Liver (tissue), 9 donors: Measurements from ENCODE around the gene NISCH. TPM values are rescaled to one million over a fixed set of nuclear protein-coding genes. Genes with fewer than 3 reads are reported as not detected.

Experiments
- DNase-seq: peaks from one replicate; pipeline ENCODE4 v3.0.0-alpha.2; 2017; ENCODE audit warnings: low spot score
- H3K27ac ChIP-seq, 2 donors: one replicate each; pipeline ENCODE4 v1.7.0; 2013; ENCODE audit warnings: inconsistent platforms in 2 of 2, low read length in 2 of 2, control low read depth in 1 of 2, low read depth in 1 of 2, mild to moderate bottlenecking in 1 of 2
- H3K27me3 ChIP-seq, 4 donors: one replicate each; pipeline versions ENCODE4 v1.6.1 to v1.7.0; 2013; ENCODE audit warnings: low read length in 3 of 4, inconsistent platforms in 1 of 4, mild to moderate bottlenecking in 1 of 4, moderate library complexity in 1 of 4; ENCODE audit not compliant: control insufficient read depth in 4 of 4, insufficient read depth in 4 of 4
- H3K36me3 ChIP-seq, 4 donors: one replicate each; pipeline versions ENCODE4 v1.6.1 to v1.7.0; 2013; ENCODE audit warnings: low read length in 3 of 4, mild to moderate bottlenecking in 3 of 4, low read depth in 1 of 4, moderate library complexity in 1 of 4; ENCODE audit not compliant: control insufficient read depth in 4 of 4, insufficient read depth in 3 of 4
- H3K4me1 ChIP-seq, 4 donors: one replicate each; pipeline versions ENCODE4 v1.6.1 to v1.7.0; 2013; ENCODE audit warnings: low read length in 3 of 4, mild to moderate bottlenecking in 3 of 4, moderate library complexity in 1 of 4; ENCODE audit not compliant: control insufficient read depth in 4 of 4, insufficient read depth in 4 of 4
- H3K4me3 ChIP-seq, 3 donors: one replicate each; pipeline versions ENCODE4 v1.6.1 to v1.7.0; 2013; ENCODE audit warnings: low read length in 3 of 3, control low read depth in 1 of 3, low read depth in 1 of 3, mild to moderate bottlenecking in 1 of 3
- H3K9ac ChIP-seq, 2 donors: one replicate each; pipeline ENCODE4 v1.7.0; 2013; ENCODE audit warnings: low read length in 2 of 2, mild to moderate bottlenecking in 2 of 2, moderate library complexity in 2 of 2, control low read depth in 1 of 2, low read depth in 1 of 2
- H3K9me3 ChIP-seq, 4 donors: one replicate each; pipeline versions ENCODE4 v1.6.1 to v1.7.0; 2013; ENCODE audit warnings: low read length in 3 of 4; ENCODE audit not compliant: control insufficient read depth in 4 of 4
- ATF3 ChIP-seq: IDR thresholded peaks from 2 replicates; pipeline ENCODE4 v1.6.1; 2016; ENCODE audit warnings: antibody characterized with exemption
- EGR1 ChIP-seq, 2 donors: IDR thresholded peaks; 2 replicates each; pipeline ENCODE4 v1.6.1; 2016 to 2018; ENCODE audit warnings: antibody characterized with exemption in 2 of 2, low read depth in 2 of 2
- FOXA1 ChIP-seq: IDR thresholded peaks from 2 replicates; pipeline ENCODE4 v1.6.1; 2016; ENCODE audit warnings: antibody characterized with exemption
- HNF4A ChIP-seq, 2 donors: conservative IDR thresholded peaks; 2 replicates each; pipeline ENCODE4 v1.6.1; 2016; ENCODE audit warnings: antibody characterized with exemption in 2 of 2, mild to moderate bottlenecking in 2 of 2
- HNF4G ChIP-seq: IDR thresholded peaks from 2 replicates; pipeline ENCODE4 v1.6.1; 2016; ENCODE audit warnings: antibody characterized with exemption
- JUND ChIP-seq, 2 donors: IDR thresholded peaks; 2 replicates each; pipeline ENCODE4 v1.6.1; 2016; ENCODE audit warnings: antibody characterized with exemption in 2 of 2
- NR2F2 ChIP-seq: IDR thresholded peaks from 2 replicates; pipeline ENCODE4 v1.6.1; 2016; ENCODE audit warnings: antibody characterized with exemption
- REST ChIP-seq: IDR thresholded peaks from 2 replicates; pipeline ENCODE4 v1.6.1; 2016; ENCODE audit warnings: antibody characterized with exemption, mild to moderate bottlenecking
- SP1 ChIP-seq: IDR thresholded peaks from 2 replicates; pipeline ENCODE4 v1.6.1; 2018; ENCODE audit warnings: antibody characterized with exemption, mild to moderate bottlenecking
- TAF1 ChIP-seq: conservative IDR thresholded peaks from 2 replicates; pipeline ENCODE4 v1.6.1; 2016; ENCODE audit warnings: antibody characterized with exemption, mild to moderate bottlenecking
- YY1 ChIP-seq: IDR thresholded peaks from 2 replicates; pipeline ENCODE4 v1.6.1; 2016; ENCODE audit warnings: antibody characterized with exemption, mild to moderate bottlenecking
- WGBS: extraction: QIAGEN DNeasy Blood & Tissue Kit; methylation state at CpG from one replicate; pipeline ENCODE4 v1.1.7; 2013; 5-methylcytosine and 5-hydroxymethylcytosine counted together
- polyA plus RNA-seq, 2 donors: library from polyadenylated mRNA; stranded (reverse) in 1 of 2; unstranded in 1 of 2; fragments of 200-250 nt in 1 of 2; fragments of >200 nt in 1 of 2; fragmentation: Nextera tagmentation in 1 of 2; extraction: Ambion mirVana in 1 of 2; gene quantifications; one replicate each; pipeline versions ENCODE4 v1.2.1 to v1.2.3, GENCODE V29; 2013 to 2015
- total RNA-seq, 2 donors: library from RNA; depleted of rRNA; stranded (reverse); fragments of >200 nt; gene quantifications; one replicate each; pipeline ENCODE4 v1.2.3, GENCODE V29; 2014
- TF ChIP-seq, protein P1 (sequence below): IDR thresholded peaks from 2 replicates; pipeline ENCODE4 v1.6.1; 2016; ENCODE audit warnings: antibody characterized with exemption
- donor health status: healthy.
- donor health status: healthy.
- donor health status: healthy.
- donor health status: healthy.
- donor health status: healthy.

NISCH gene
- total and polyA plus RNA-seq, 4 donors, result 10.8 to 39.8 (median 17.6) TPM

GRCh38 chr3:52506266-52506966, 51.0 kb downstream of the NISCH start:
- H3K9me3 ChIP-seq, result no peaks in the 10 kb centered on the region
- no peak for DNase-seq
- TF ChIP-seq NR2F2 (no peak), YY1 (no peak), SP1 (no peak), HNF4G (no peak), REST (no peak), HNF4A (conservative IDR thresholded peaks at IDR 0.05) (no peak)
- H3K9ac ChIP-seq, result no peak overlapping the region
- H3K27me3 ChIP-seq, result no peaks in the 10 kb centered on the region
- H3K27ac ChIP-seq, result no peak overlapping the region
- 86% methylated on average over 27 of the region's 27 CpGs for WGBS
- H3K4me3 ChIP-seq, result no peak overlapping the region
- H3K4me1 ChIP-seq, result no peaks in the 10 kb centered on the region
- no peaks in the 10 kb centered on the region for H3K36me3 ChIP-seq

- H3K27me3 ChIP-seq, result no peaks in the 10 kb centered on the region
- TF ChIP-seq TAF1 (no peak), NR2F2 (no peak), FOXA1 (no peak), HNF4G (no peak), JUND (IDR thresholded peaks at IDR 0.05) (no peak), YY1 (no peak), REST (no peak), ATF3 (no peak), HNF4A (conservative IDR thresholded peaks at IDR 0.05) (no peak), SP1 (no peak), EGR1 (IDR thresholded peaks at IDR 0.05; ENCODE audit: low read depth in 2 of 2) (no peak)
- TF ChIP-seq, protein P1, sequence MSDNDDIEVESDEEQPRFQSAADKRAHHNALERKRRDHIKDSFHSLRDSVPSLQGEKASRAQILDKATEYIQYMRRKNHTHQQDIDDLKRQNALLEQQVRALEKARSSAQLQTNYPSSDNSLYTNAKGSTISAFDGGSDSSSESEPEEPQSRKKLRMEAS, result no peak
- no peak overlapping the region for H3K27ac ChIP-seq
- H3K4me1 ChIP-seq, result no peaks in the 10 kb centered on the region
- DNase-seq, result no peak
- no peak overlapping the region for H3K4me3 ChIP-seq
- H3K36me3 ChIP-seq, result no peaks in the 10 kb centered on the region
- WGBS, result 83% methylated on average over 5 of the region's 5 CpGs
- H3K9ac ChIP-seq, result no peak overlapping the region
- H3K9me3 ChIP-seq, result no peaks in the 10 kb centered on the region
These were observed 52.0 kb downstream of the NISCH start for GRCh38 chr3:52507359-52507758.
